Tibial nerve (tissue), 3 donors: ENCODE results near the gene ROCK2.

Source experiments
- CTCF ChIP-seq, 5 experiments: fragments of 200-600 bp in 3 of 5; fragments of 450-650 bp in 2 of 5; sonication (generic) in 3 of 5; IDR thresholded peaks; one replicate each; pipeline ENCODE4 v1.5.1; 2016 to 2019; ENCODE audit warnings: antibody characterized with exemption in 5 of 5, mild to moderate bottlenecking in 3 of 5, moderate library complexity in 2 of 5
- POLR2A ChIP-seq, 2 donors: fragments of 450-650 bp; IDR thresholded peaks; one replicate each; pipeline ENCODE4 v1.6.1; 2017; ENCODE audit warnings: antibody characterized with exemption in 2 of 2, mild to moderate bottlenecking in 2 of 2, moderate library complexity in 2 of 2

DNA sequence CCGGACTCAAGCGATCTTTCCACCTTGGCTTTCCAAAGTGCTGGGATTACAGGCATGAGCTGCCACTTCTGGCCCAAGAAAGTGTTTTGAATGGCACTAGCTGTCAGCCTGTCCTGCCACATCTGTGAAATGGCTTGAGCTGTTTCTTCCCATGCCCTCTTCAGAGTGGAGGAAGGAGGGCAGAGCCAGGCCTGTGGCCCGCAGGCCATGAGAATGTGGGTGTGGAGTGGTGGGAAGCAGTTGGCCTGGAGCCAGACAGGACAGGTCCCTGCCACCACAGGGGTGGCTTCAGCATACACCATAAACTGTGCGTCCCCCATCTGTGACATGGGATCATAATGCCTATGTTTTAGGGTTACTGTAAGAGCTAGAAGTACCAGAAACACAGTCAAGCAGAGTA lies 182.7 kb downstream of the ROCK2 start:
- no peak for TF ChIP-seq CTCF (IDR thresholded peaks at IDR 0.05)
- TF ChIP-seq POLR2A (IDR thresholded peaks at IDR 0.05), result no peak
